Osteocyte (in vitro differentiated cells): ENCODE results near the gene GPR137B. TPM values are rescaled to one million over a fixed set of nuclear protein-coding genes. Genes with fewer than 3 reads are reported as not detected.

Source experiments
- DNase-seq: peaks from one replicate; pipeline ENCODE4 v3.0.0; 2021; ENCODE audit warnings: mixed read lengths; ENCODE audit not compliant: unreplicated experiment; ENCODE audit errors: extremely low spot score
- H3K27ac Mint-ChIP-seq: one replicate; pipeline ENCODE4 v1.8.0; 2021; ENCODE audit warnings: mild to moderate bottlenecking, mixed read lengths; ENCODE audit not compliant: unreplicated experiment
- H3K27me3 Mint-ChIP-seq: one replicate; pipeline ENCODE4 v1.8.0; 2021; ENCODE audit warnings: mixed read lengths; ENCODE audit not compliant: unreplicated experiment
- H3K36me3 Mint-ChIP-seq: one replicate; pipeline ENCODE4 v1.8.0; 2021; ENCODE audit warnings: mixed read lengths; ENCODE audit not compliant: unreplicated experiment
- H3K4me1 Mint-ChIP-seq: one replicate; pipeline ENCODE4 v1.8.0; 2021; ENCODE audit warnings: mixed read lengths; ENCODE audit not compliant: unreplicated experiment
- H3K4me3 Mint-ChIP-seq: one replicate; pipeline ENCODE4 v1.8.0; 2021; ENCODE audit warnings: mild to moderate bottlenecking, moderate library complexity, mixed read lengths; ENCODE audit not compliant: unreplicated experiment
- H3K9me3 Mint-ChIP-seq: one replicate; pipeline ENCODE4 v1.8.0; 2021; ENCODE audit warnings: mixed read lengths; ENCODE audit not compliant: unreplicated experiment
- CTCF ChIP-seq: fragments of 200-600 bp; sonication (generic); IDR thresholded peaks from 2 replicates; pipeline ENCODE4 v1.5.0; 2021; ENCODE audit warnings: antibody characterized with exemption, mild to moderate bottlenecking, moderate library complexity
- total RNA-seq: library from RNA; stranded (reverse); gene quantifications from 2 replicates; pipeline ENCODE4 v1.2.1, GENCODE V29; 2021

GPR137B gene
- total RNA-seq, 1 donor from 2014 or later, result 17.3 TPM

GRCh38 chr1:236127045-236127444 lies 15.3 kb upstream of the GPR137B start:
- no peak overlapping the region for H3K27ac Mint-ChIP-seq
- peaks cover 10% of the 10 kb centered on the region for H3K4me1 Mint-ChIP-seq
- no peaks in the 10 kb centered on the region for H3K9me3 Mint-ChIP-seq
- H3K4me3 Mint-ChIP-seq, result no peak overlapping the region
- no peak for TF ChIP-seq CTCF
- peaks cover 10% of the 10 kb centered on the region for H3K27me3 Mint-ChIP-seq
- DNase-seq, result no peak
- no peaks in the 10 kb centered on the region for H3K36me3 Mint-ChIP-seq

- Mint-ChIP-seq H3K27ac (no peak overlapping the region), H3K36me3 (no peaks in the 10 kb centered on the region), H3K27me3 (peaks cover 25% of the 10 kb centered on the region), H3K4me3 (no peak overlapping the region), H3K4me1 (peaks cover 10% of the 10 kb centered on the region), H3K9me3 (no peaks in the 10 kb centered on the region)
- DNase-seq, result no peak
- no peak for TF ChIP-seq CTCF
Measured at GRCh38 chr1:236128646-236129178, 13.6 kb upstream of the GPR137B start.

GRCh38 chr1:236129306-236129705 lies 13.0 kb upstream of the GPR137B start:
- H3K4me1 Mint-ChIP-seq, result peaks cover 10% of the 10 kb centered on the region
- H3K36me3 Mint-ChIP-seq, result no peaks in the 10 kb centered on the region
- TF ChIP-seq CTCF, result no peak
- peaks cover 28% of the 10 kb centered on the region for H3K27me3 Mint-ChIP-seq
- no peak for DNase-seq
- no peaks in the 10 kb centered on the region for H3K9me3 Mint-ChIP-seq
- H3K27ac Mint-ChIP-seq, result no peak overlapping the region
- no peak overlapping the region for H3K4me3 Mint-ChIP-seq

GRCh38 chr1:236130372-236130771 lies 12.0 kb upstream of the GPR137B start:
- no peaks in the 10 kb centered on the region for H3K36me3 Mint-ChIP-seq
- DNase-seq, result no peak
- TF ChIP-seq CTCF, result no peak
- H3K27me3 Mint-ChIP-seq, result peaks cover 37% of the 10 kb centered on the region
- H3K4me3 Mint-ChIP-seq, result no peak overlapping the region
- H3K4me1 Mint-ChIP-seq, result peaks cover 10% of the 10 kb centered on the region
- H3K9me3 Mint-ChIP-seq, result no peaks in the 10 kb centered on the region
- no peak overlapping the region for H3K27ac Mint-ChIP-seq

- Mint-ChIP-seq H3K4me1 (peaks cover 10% of the 10 kb centered on the region), H3K27me3 (peaks cover 47% of the 10 kb centered on the region), H3K9me3 (no peaks in the 10 kb centered on the region), H3K4me3 (no peak overlapping the region), H3K36me3 (no peaks in the 10 kb centered on the region), H3K27ac (no peak overlapping the region)
- DNase-seq, result no peak
- no peak for TF ChIP-seq CTCF
Measured at GRCh38 chr1:236131916-236132315, 10.4 kb upstream of the GPR137B start.
